ENCODE data around the gene SMAD6. TPM values are rescaled to one million over a fixed set of nuclear protein-coding genes. Genes with fewer than 3 reads are reported as not detected.

The SMAD6 gene
- total and polyA plus RNA-seq, 9 of the 15 experiments (the other 6 are each of a cell fraction or from before 2014, with no cell fraction given): 0.10 to 15.5 (median 3.7) TPM

DNA sequence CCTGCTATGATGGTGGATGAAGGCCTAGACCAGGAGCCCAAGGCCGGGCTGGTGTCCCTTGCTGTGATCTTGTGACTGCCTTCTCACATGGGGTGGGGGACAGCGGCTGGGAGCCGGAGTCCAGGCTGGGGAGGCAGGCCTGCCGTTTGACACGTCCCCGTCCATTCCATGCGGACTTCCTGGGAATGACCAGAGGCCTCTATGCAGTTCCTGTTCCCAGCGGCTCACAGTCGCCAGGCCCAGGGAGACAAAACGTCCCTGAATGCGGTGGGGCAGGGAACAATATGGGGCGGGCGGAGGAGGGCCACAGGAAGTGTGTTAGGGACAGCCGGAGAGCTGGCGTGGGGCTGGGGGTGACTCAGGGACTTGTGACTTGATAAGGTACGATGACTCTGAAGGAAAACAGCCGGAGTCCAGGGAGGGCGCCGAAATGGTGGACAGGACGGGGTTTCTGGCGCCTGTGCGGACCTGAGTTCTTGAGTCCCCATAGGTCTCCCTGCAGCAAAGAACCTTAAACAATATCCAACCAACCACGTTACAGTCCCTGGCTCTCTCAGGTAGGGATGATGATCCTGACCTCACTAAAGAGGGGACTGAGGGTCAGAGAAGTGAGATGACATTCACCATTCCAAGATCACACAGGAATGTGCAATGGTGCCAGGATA, 40.5 kb upstream of the SMAD6 start (continued):
- TF ChIP-seq, protein P1, sequence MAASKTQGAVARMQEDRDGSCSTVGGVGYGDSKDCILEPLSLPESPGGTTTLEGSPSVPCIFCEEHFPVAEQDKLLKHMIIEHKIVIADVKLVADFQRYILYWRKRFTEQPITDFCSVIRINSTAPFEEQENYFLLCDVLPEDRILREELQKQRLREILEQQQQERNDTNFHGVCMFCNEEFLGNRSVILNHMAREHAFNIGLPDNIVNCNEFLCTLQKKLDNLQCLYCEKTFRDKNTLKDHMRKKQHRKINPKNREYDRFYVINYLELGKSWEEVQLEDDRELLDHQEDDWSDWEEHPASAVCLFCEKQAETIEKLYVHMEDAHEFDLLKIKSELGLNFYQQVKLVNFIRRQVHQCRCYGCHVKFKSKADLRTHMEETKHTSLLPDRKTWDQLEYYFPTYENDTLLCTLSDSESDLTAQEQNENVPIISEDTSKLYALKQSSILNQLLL (CRISPR knock-in tag; IDR thresholded peaks at IDR 0.05; ENCODE audit: borderline replicate concordance): no peak
- peak; percentile 56; the same call in 1 of the 2 replicates for TF ChIP-seq MYNN (IDR thresholded peaks at IDR 0.05)
- no peak for TF ChIP-seq MYNN (CRISPR knock-in tag; IDR thresholded peaks at IDR 0.05)
- TF ChIP-seq, protein P2, sequence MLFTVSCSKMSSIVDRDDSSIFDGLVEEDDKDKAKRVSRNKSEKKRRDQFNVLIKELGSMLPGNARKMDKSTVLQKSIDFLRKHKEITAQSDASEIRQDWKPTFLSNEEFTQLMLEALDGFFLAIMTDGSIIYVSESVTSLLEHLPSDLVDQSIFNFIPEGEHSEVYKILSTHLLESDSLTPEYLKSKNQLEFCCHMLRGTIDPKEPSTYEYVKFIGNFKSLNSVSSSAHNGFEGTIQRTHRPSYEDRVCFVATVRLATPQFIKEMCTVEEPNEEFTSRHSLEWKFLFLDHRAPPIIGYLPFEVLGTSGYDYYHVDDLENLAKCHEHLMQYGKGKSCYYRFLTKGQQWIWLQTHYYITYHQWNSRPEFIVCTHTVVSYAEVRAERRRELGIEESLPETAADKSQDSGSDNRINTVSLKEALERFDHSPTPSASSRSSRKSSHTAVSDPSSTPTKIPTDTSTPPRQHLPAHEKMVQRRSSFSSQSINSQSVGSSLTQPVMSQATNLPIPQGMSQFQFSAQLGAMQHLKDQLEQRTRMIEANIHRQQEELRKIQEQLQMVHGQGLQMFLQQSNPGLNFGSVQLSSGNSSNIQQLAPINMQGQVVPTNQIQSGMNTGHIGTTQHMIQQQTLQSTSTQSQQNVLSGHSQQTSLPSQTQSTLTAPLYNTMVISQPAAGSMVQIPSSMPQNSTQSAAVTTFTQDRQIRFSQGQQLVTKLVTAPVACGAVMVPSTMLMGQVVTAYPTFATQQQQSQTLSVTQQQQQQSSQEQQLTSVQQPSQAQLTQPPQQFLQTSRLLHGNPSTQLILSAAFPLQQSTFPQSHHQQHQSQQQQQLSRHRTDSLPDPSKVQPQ (CRISPR knock-in tag; IDR thresholded peaks at IDR 0.05; ENCODE audit: borderline replicate concordance): 0 out of 2 replicates have a peak, but pooled peaks have one; percentile 14
- TF ChIP-seq TBP (optimal IDR thresholded peaks at IDR 0.05; ENCODE audit: low read depth, low read length): peak; percentile 19
- TF ChIP-seq XRCC5 (IDR thresholded peaks at IDR 0.05; ENCODE audit: low read depth, low read length): no peak
- TF ChIP-seq YY1 (IDR thresholded peaks at IDR 0.05; ENCODE audit: borderline replicate concordance in 1 of 3, control insufficient read depth in 1 of 3, extremely low read depth in 1 of 3, insufficient read depth in 3 of 3, insufficient read length in 1 of 3, insufficient replicate concordance in 2 of 3, low read depth in 1 of 3, low read length in 2 of 3): peak in 2 of 3 experiments; percentile 77 to 83
- TF ChIP-seq TAF7 (tag; IDR thresholded peaks at IDR 0.05): peak; percentile 54; the same call in 1 of the 2 replicates
- peak; percentile 13; the same call in 1 of the 2 replicates for TF ChIP-seq ZNF668 (CRISPR knock-in tag; IDR thresholded peaks at IDR 0.05)
- TF ChIP-seq, protein P3, sequence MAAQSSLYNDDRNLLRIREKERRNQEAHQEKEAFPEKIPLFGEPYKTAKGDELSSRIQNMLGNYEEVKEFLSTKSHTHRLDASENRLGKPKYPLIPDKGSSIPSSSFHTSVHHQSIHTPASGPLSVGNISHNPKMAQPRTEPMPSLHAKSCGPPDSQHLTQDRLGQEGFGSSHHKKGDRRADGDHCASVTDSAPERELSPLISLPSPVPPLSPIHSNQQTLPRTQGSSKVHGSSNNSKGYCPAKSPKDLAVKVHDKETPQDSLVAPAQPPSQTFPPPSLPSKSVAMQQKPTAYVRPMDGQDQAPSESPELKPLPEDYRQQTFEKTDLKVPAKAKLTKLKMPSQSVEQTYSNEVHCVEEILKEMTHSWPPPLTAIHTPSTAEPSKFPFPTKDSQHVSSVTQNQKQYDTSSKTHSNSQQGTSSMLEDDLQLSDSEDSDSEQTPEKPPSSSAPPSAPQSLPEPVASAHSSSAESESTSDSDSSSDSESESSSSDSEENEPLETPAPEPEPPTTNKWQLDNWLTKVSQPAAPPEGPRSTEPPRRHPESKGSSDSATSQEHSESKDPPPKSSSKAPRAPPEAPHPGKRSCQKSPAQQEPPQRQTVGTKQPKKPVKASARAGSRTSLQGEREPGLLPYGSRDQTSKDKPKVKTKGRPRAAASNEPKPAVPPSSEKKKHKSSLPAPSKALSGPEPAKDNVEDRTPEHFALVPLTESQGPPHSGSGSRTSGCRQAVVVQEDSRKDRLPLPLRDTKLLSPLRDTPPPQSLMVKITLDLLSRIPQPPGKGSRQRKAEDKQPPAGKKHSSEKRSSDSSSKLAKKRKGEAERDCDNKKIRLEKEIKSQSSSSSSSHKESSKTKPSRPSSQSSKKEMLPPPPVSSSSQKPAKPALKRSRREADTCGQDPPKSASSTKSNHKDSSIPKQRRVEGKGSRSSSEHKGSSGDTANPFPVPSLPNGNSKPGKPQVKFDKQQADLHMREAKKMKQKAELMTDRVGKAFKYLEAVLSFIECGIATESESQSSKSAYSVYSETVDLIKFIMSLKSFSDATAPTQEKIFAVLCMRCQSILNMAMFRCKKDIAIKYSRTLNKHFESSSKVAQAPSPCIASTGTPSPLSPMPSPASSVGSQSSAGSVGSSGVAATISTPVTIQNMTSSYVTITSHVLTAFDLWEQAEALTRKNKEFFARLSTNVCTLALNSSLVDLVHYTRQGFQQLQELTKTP (IDR thresholded peaks at IDR 0.05; ENCODE audit: low read depth in 1 of 2, partially characterized antibody in 2 of 2): peak in 1 of 2 experiments; percentile 80
- peak; percentile 34; the same call in 1 of the 2 replicates for TF ChIP-seq PTTG1 (tag; IDR thresholded peaks at IDR 0.05; ENCODE audit: low read depth)
- peak; percentile 95 for TF ChIP-seq SMARCE1 (IDR thresholded peaks at IDR 0.05)
- peak; percentile 86; the same call in 1 of the 2 replicates for TF ChIP-seq ZNF583 (CRISPR knock-in tag; IDR thresholded peaks at IDR 0.05)
- TF ChIP-seq, protein P4, sequence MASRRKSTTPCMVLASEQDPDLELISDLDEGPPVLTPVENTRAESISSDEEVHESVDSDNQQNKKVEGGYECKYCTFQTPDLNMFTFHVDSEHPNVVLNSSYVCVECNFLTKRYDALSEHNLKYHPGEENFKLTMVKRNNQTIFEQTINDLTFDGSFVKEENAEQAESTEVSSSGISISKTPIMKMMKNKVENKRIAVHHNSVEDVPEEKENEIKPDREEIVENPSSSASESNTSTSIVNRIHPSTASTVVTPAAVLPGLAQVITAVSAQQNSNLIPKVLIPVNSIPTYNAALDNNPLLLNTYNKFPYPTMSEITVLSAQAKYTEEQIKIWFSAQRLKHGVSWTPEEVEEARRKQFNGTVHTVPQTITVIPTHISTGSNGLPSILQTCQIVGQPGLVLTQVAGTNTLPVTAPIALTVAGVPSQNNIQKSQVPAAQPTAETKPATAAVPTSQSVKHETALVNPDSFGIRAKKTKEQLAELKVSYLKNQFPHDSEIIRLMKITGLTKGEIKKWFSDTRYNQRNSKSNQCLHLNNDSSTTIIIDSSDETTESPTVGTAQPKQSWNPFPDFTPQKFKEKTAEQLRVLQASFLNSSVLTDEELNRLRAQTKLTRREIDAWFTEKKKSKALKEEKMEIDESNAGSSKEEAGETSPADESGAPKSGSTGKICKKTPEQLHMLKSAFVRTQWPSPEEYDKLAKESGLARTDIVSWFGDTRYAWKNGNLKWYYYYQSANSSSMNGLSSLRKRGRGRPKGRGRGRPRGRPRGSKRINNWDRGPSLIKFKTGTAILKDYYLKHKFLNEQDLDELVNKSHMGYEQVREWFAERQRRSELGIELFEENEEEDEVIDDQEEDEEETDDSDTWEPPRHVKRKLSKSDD (conservative IDR thresholded peaks at IDR 0.05; ENCODE audit: low read length): no peak
- TF ChIP-seq TGIF2 (CRISPR knock-in tag; IDR thresholded peaks at IDR 0.05): no peak
- TF ChIP-seq ATF7 (IDR thresholded peaks at IDR 0.05): peak; percentile 69; the same call in 1 of the 2 replicates

Measured in K562 (cell line).